Karpas-422 (cell line): Measurements from ENCODE around the gene NCKAP5. TPM values are rescaled to one million over a fixed set of nuclear protein-coding genes. Genes with fewer than 3 reads are reported as not detected.

Experiments
- DNase-seq: peaks from one replicate; pipeline ENCODE4 v3.0.0-alpha.2; 2015
- H2AFZ ChIP-seq: fragments of 200-600 bp; sonication (generic); 2 replicates; pipeline ENCODE4 v1.6.1; 2014; ENCODE audit warnings: antibody characterized with exemption, low read length, mixed read lengths
- H3K27ac ChIP-seq: fragments of 200-600 bp; sonication (generic); 2 replicates; pipeline ENCODE4 v1.5.1; 2014; ENCODE audit warnings: mild to moderate bottlenecking, low read length, moderate library complexity
- H3K27me3 ChIP-seq: fragments of 200-600 bp; sonication (generic); 2 replicates; pipeline ENCODE4 v1.6.1; 2014; ENCODE audit warnings: low read length, mixed read lengths
- H3K36me3 ChIP-seq: fragments of 200-600 bp; sonication (generic); 2 replicates; pipeline ENCODE4 v1.6.1; 2014; ENCODE audit warnings: low read length, mixed read lengths; ENCODE audit not compliant: insufficient read depth
- H3K4me1 ChIP-seq: fragments of 200-600 bp; sonication (generic); 2 replicates; pipeline ENCODE4 v1.6.1; 2014; ENCODE audit warnings: mild to moderate bottlenecking, low read length, mixed read lengths
- H3K4me2 ChIP-seq: fragments of 200-600 bp; sonication (generic); 2 replicates; pipeline ENCODE4 v1.6.1; 2014; ENCODE audit warnings: low read length, low read depth, mild to moderate bottlenecking; ENCODE audit not compliant: poor library complexity, severe bottlenecking
- H3K4me3 ChIP-seq: fragments of 200-600 bp; sonication (generic); 2 replicates; pipeline ENCODE4 v1.5.1; 2014; ENCODE audit warnings: mild to moderate bottlenecking, antibody characterized with exemption, low read length, mixed read lengths
- H3K79me2 ChIP-seq: fragments of 200-600 bp; sonication (generic); 2 replicates; pipeline ENCODE4 v1.6.1; 2014; ENCODE audit warnings: mild to moderate bottlenecking, low read length, mixed read lengths
- H3K9ac ChIP-seq: fragments of 200-600 bp; sonication (generic); 2 replicates; pipeline ENCODE4 v1.6.0; 2014; ENCODE audit warnings: low read length
- H3K9me2 ChIP-seq: fragments of 200-600 bp; sonication (generic), shearing (Covaris generic); replicated peaks from 2 replicates; pipeline ENCODE4 v1.6.0; 2014; ENCODE audit warnings: mild to moderate bottlenecking, low read length, moderate library complexity; ENCODE audit not compliant: insufficient read depth
- H3K9me3 ChIP-seq: fragments of 300-700, 200-600 bp; sonication (generic); 2 replicates; pipeline ENCODE4 v1.6.1; 2014; ENCODE audit warnings: low read length, mixed read lengths
- H4K20me1 ChIP-seq: fragments of 200-600 bp; sonication (generic); 2 replicates; pipeline ENCODE4 v1.6.1; 2014; ENCODE audit warnings: mild to moderate bottlenecking, antibody characterized with exemption, low read length, low read depth; ENCODE audit not compliant: insufficient read depth
- total RNA-seq: library from RNA; depleted of rRNA; stranded (reverse); fragments of >200 nt; shearing (Covaris generic); gene quantifications from 2 replicates; pipeline ENCODE4 v1.2.3, GENCODE V29; 2014; ENCODE audit warnings: low replicate concordance; rRNA removed

NCKAP5 gene
- not detected in 2 replicates for total RNA-seq

GRCh38 chr2:133568172-133568571 is at the start of gene NCKAP5:
NCKAP5 (minus strand) TSS chr2:133568463; CDS start chr2:133517526, 50,937 bp downstream.
- Histone ChIP-seq H3K4me3 (no peak within 1 kb of the TSS), H3K9ac (no peak within 1 kb of the TSS), H3K36me3 (no peaks in the 10 kb centered on the region), H2AFZ (no peak within 1 kb of the TSS), H3K4me2 (no peak within 1 kb of the TSS), H4K20me1 (no peaks in the 10 kb centered on the region), H3K9me2 (no peaks in the 10 kb centered on the region), H3K4me1 (no peaks in the 10 kb centered on the region), H3K79me2 (no peaks in the 10 kb centered on the region), H3K27ac (no peak within 1 kb of the TSS), H3K27me3 (no peaks in the 10 kb centered on the region), H3K9me3 (no peaks in the 10 kb centered on the region)
- no peak for DNase-seq

GRCh38 chr2:133609664-133610063 is 41.4 kb upstream of the NCKAP5 start:
- Histone ChIP-seq H3K9ac (no peak overlapping the region), H3K79me2 (no peaks in the 10 kb centered on the region), H3K4me1 (no peaks in the 10 kb centered on the region), H3K9me2 (no peaks in the 10 kb centered on the region), H3K9me3 (no peaks in the 10 kb centered on the region), H4K20me1 (no peaks in the 10 kb centered on the region), H3K4me3 (no peak overlapping the region), H3K36me3 (no peaks in the 10 kb centered on the region), H3K27me3 (no peaks in the 10 kb centered on the region), H2AFZ (no peak overlapping the region), H3K27ac (no peak overlapping the region), H3K4me2 (no peak overlapping the region)
- no peak for DNase-seq

- Histone ChIP-seq H3K4me1 (no peaks in the 10 kb centered on the region), H3K9ac (no peak overlapping the region), H3K9me2 (no peaks in the 10 kb centered on the region), H3K27me3 (no peaks in the 10 kb centered on the region), H3K4me3 (no peak overlapping the region), H3K4me2 (no peak overlapping the region), H3K79me2 (no peaks in the 10 kb centered on the region), H2AFZ (no peak overlapping the region), H3K36me3 (no peaks in the 10 kb centered on the region), H3K9me3 (no peaks in the 10 kb centered on the region), H3K27ac (no peak overlapping the region), H4K20me1 (no peaks in the 10 kb centered on the region)
- DNase-seq = no peak
Observed at GRCh38 chr2:133608291-133608690, 40.0 kb upstream of the NCKAP5 start.

DNA sequence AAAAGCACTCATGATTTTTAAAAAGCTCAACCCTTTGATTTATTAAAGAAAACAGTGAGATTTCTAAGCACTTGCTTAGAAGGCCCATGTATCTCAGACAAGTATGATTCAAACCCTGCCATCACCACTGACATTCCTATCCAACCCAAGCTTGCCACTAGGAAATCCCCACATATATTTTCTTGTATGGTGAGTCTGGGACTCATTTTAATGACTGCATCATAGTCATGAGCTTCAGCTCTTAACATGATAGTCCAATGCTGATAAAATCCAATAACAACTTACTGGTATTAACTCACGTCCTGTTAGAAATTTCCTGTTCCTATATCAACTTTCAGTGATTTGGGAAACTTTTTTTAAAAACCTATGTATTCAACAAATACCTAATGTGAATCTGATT is 39.4 kb upstream of the NCKAP5 start:
- Histone ChIP-seq H3K4me1 (no peaks in the 10 kb centered on the region), H3K9me2 (no peaks in the 10 kb centered on the region), H3K9ac (no peak overlapping the region), H4K20me1 (no peaks in the 10 kb centered on the region), H3K27me3 (no peaks in the 10 kb centered on the region), H3K36me3 (no peaks in the 10 kb centered on the region), H3K4me2 (no peak overlapping the region), H3K79me2 (no peaks in the 10 kb centered on the region), H3K9me3 (no peaks in the 10 kb centered on the region), H3K27ac (no peak overlapping the region), H2AFZ (no peak overlapping the region), H3K4me3 (no peak overlapping the region)
- no peak for DNase-seq

GRCh38 chr2:133606616-133607015 is 38.4 kb upstream of the NCKAP5 start:
- Histone ChIP-seq H3K79me2 (no peaks in the 10 kb centered on the region), H3K36me3 (no peaks in the 10 kb centered on the region), H3K4me2 (no peak overlapping the region), H2AFZ (no peak overlapping the region), H4K20me1 (no peaks in the 10 kb centered on the region), H3K9ac (no peak overlapping the region), H3K9me2 (no peaks in the 10 kb centered on the region), H3K27me3 (no peaks in the 10 kb centered on the region), H3K27ac (no peak overlapping the region), H3K4me3 (no peak overlapping the region), H3K4me1 (no peaks in the 10 kb centered on the region), H3K9me3 (no peaks in the 10 kb centered on the region)
- no peak for DNase-seq

DNA sequence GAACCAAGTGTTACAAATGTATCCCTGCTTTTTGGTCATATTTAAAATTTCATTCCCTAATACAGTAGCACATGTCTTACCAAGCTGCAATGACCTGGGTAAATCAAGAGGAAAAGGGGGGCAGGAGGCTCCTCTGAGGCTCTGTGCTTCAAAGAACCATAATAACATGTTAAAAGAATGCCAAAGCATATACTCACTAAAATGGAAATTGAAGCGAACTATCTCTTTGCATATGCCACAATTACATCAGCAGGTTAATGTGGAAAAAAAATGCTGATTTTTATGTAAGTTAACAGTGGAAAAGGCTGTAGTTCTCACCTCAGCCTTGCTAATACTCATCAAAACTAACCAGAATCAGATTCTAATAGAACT is 37.5 kb upstream of the NCKAP5 start:
- no peaks in the 10 kb centered on the region for H3K4me1 ChIP-seq
- H3K9ac ChIP-seq = no peak overlapping the region
- no peak for DNase-seq
- H3K4me2 ChIP-seq = no peak overlapping the region
- H3K27me3 ChIP-seq = no peaks in the 10 kb centered on the region
- H2AFZ ChIP-seq = no peak overlapping the region
- no peaks in the 10 kb centered on the region for H4K20me1 ChIP-seq
- H3K36me3 ChIP-seq = no peaks in the 10 kb centered on the region
- no peaks in the 10 kb centered on the region for H3K9me3 ChIP-seq
- H3K27ac ChIP-seq = no peak overlapping the region
- H3K79me2 ChIP-seq = no peaks in the 10 kb centered on the region
- no peak overlapping the region for H3K4me3 ChIP-seq
- H3K9me2 ChIP-seq = no peaks in the 10 kb centered on the region

DNA sequence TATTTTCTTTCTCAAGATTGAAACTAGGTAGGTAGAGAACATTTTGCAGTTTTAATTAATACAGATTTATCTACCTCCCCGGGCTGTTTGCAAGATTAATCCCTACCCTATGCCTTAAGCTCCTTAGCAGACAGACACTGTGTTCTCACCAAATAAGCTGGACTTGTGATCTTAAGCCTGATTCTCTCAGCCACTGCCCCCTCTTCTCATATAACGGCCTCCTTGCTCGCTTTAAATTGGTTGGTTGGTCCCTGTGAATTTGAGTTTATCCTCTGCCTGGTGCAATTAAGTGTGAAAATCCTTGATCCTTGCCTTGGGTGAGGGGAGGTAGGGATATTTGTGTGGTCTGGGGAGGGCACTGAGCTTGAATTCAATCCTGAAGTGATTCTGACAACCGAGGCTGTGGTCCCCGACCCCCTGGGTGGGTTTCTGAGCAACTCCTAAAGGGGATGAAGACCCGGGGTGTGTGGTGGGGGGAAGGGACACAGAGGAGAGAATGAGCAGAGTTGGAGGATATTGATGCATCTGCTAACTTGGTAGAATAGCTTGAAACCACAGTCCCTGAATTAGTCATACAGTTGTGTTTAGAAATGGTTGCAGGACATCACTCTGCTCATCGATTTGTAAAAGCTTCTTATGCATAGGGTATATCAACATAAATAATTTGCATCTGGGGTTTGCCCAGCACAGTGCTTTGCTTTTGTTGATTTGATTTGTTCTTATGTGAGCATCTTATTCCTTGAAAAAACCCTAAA is 36.9 kb upstream of the NCKAP5 start:
- no peaks in the 10 kb centered on the region for H3K79me2 ChIP-seq
- no peak overlapping the region for H3K27ac ChIP-seq
- no peaks in the 10 kb centered on the region for H3K9me3 ChIP-seq
- no peaks in the 10 kb centered on the region for H4K20me1 ChIP-seq
- H3K4me1 ChIP-seq = no peaks in the 10 kb centered on the region
- no peak overlapping the region for H2AFZ ChIP-seq
- no peaks in the 10 kb centered on the region for H3K36me3 ChIP-seq
- H3K4me2 ChIP-seq = no peak overlapping the region
- no peaks in the 10 kb centered on the region for H3K9me2 ChIP-seq
- no peak for DNase-seq
- no peak overlapping the region for H3K4me3 ChIP-seq
- H3K27me3 ChIP-seq = no peaks in the 10 kb centered on the region
- no peak overlapping the region for H3K9ac ChIP-seq

DNA sequence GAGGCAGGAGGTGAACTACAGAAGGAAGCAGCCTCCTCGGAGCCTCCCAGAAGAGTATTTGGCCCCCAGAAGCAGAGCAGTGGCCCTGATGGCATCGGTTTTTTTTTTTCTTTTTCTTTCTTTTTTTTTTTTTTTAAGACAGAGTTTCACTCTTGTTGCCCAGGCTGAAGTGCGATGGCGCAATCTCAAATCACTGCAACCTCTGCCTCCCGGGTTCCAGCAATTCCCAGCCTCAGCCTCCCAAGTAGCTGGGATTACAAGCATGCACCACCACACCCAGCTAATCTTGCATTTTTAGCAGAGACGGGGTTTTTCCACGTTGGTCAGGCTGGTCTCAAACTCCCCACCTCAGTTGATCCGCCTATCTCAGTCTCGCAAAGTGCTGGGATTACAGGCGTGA is 34.8 kb upstream of the NCKAP5 start:
- no peaks in the 10 kb centered on the region for H3K9me3 ChIP-seq
- no peak overlapping the region for H2AFZ ChIP-seq
- H4K20me1 ChIP-seq = no peaks in the 10 kb centered on the region
- H3K9me2 ChIP-seq = no peaks in the 10 kb centered on the region
- H3K27me3 ChIP-seq = no peaks in the 10 kb centered on the region
- H3K27ac ChIP-seq = no peak overlapping the region
- no peak overlapping the region for H3K4me3 ChIP-seq
- H3K4me2 ChIP-seq = no peak overlapping the region
- no peaks in the 10 kb centered on the region for H3K4me1 ChIP-seq
- no peaks in the 10 kb centered on the region for H3K79me2 ChIP-seq
- no peak for DNase-seq
- no peaks in the 10 kb centered on the region for H3K36me3 ChIP-seq
- H3K9ac ChIP-seq = no peak overlapping the region
